Astrocyte (in vitro differentiated cells and primary cell): Measurements from ENCODE around the gene PPARG.

Source experiments
- EZH2 ChIP-seq: IDR thresholded peaks from 2 replicates; pipeline ENCODE4 v1.6.1; 2012; ENCODE audit warnings: mild to moderate bottlenecking, low read length, inconsistent platforms; ENCODE audit not compliant: insufficient read depth
- TF ChIP-seq, protein P1 (sequence below): IDR thresholded peaks from 2 replicates; pipeline ENCODE4 v1.5.1; 2011; ENCODE audit warnings: low read depth, mild to moderate bottlenecking, inconsistent platforms, low read length, moderate library complexity; ENCODE audit not compliant: insufficient read depth

DNA sequence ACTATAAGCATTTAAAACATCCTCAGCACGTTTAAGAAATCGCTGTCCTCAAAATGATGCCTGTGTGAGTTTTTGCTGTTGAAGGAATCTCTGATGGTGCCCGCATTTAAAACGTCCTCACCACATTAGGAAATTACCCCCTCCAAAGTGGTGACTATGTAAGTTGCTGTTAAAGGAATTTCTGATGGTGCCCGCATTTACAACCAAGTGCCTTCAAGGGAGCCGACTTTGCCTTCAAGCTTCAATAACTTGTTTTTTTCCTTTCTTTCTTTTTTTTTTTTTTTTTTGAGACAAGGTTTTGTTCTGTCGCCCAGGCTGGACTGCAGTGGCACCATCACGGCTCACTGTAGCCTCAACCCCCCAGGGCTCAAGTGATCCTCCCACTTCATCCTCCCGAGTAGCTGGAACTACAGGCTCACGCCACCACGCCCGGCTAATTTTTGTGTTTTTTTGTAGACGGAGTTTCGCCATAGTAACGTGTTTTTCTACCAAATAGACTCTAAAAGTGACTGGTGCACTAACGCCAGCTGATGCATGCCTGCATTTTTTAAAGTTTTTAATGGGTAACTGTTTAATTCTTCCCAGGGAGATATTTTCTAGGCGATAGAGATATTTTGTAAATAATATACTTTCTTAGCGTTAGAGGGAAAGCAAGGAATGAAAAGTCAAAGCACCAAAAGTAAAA, 176.4 kb downstream of the PPARG start:
- TF ChIP-seq, protein P1, sequence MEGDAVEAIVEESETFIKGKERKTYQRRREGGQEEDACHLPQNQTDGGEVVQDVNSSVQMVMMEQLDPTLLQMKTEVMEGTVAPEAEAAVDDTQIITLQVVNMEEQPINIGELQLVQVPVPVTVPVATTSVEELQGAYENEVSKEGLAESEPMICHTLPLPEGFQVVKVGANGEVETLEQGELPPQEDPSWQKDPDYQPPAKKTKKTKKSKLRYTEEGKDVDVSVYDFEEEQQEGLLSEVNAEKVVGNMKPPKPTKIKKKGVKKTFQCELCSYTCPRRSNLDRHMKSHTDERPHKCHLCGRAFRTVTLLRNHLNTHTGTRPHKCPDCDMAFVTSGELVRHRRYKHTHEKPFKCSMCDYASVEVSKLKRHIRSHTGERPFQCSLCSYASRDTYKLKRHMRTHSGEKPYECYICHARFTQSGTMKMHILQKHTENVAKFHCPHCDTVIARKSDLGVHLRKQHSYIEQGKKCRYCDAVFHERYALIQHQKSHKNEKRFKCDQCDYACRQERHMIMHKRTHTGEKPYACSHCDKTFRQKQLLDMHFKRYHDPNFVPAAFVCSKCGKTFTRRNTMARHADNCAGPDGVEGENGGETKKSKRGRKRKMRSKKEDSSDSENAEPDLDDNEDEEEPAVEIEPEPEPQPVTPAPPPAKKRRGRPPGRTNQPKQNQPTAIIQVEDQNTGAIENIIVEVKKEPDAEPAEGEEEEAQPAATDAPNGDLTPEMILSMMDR = no peak
- no peak for TF ChIP-seq EZH2
